Transverse colon (tissue), 4 donors: ENCODE results near the gene ADIPOR2. TPM values are rescaled to one million over a fixed set of nuclear protein-coding genes. Genes with fewer than 3 reads are reported as not detected.

ENCODE experiments used
- DNase-seq: peaks from one replicate; pipeline ENCODE4 v3.0.0-alpha.2; 2019
- H3K27ac ChIP-seq, 4 donors: fragments of 200-600 bp; sonication (generic); 2 replicates each; pipeline ENCODE4 v1.5.1; 2016 to 2018; ENCODE audit warnings: inconsistent platforms in 4 of 4
- H3K27me3 ChIP-seq: fragments of 200-600 bp; sonication (generic); 2 replicates; pipeline ENCODE4 v1.5.1; 2017; ENCODE audit warnings: inconsistent platforms
- H3K36me3 ChIP-seq, 4 donors: fragments of 200-600 bp; sonication (generic); 2 replicates each; pipeline ENCODE4 v1.5.1; 2017 to 2019; ENCODE audit warnings: inconsistent platforms in 4 of 4
- H3K4me1 ChIP-seq, 4 donors: fragments of 200-600 bp; sonication (generic); 2 replicates each; pipeline ENCODE4 v1.5.1; 2017 to 2020; ENCODE audit warnings: inconsistent platforms in 4 of 4
- H3K4me3 ChIP-seq, 4 donors: fragments of 200-600 bp; sonication (generic); 1 replicate in 1 of 4; 2 replicates in 3 of 4; pipeline versions ENCODE4 v1.5.1 to v1.6.1; 2017 to 2019; ENCODE audit warnings: inconsistent platforms in 4 of 4
- H3K9me3 ChIP-seq, 2 donors: fragments of 200-600 bp; sonication (generic); 2 replicates each; pipeline ENCODE4 v1.5.1; 2017 to 2019; ENCODE audit warnings: inconsistent platforms in 2 of 2
- EP300 ChIP-seq: sonication (generic); formaldehyde crosslinking; IDR thresholded peaks from one replicate; pipeline ENCODE4 v1.6.1; 2017; ENCODE audit warnings: antibody characterized with exemption, low read depth
- POLR2A ChIP-seq: fragments of 450-650 bp; IDR thresholded peaks from one replicate; pipeline ENCODE4 v1.6.1; 2016; ENCODE audit warnings: antibody characterized with exemption, mild to moderate bottlenecking, moderate library complexity
- POLR2AphosphoS5 ChIP-seq, 3 donors: sonication (generic); formaldehyde crosslinking; IDR thresholded peaks; one replicate each; pipeline ENCODE4 v1.6.1; 2016; ENCODE audit warnings: antibody characterized with exemption in 3 of 3
- WGBS, 2 donors: methylation state at CpG; one replicate each; pipeline ENCODE4 v1.1.5; 2018; ENCODE audit warnings: low coverage in 1 of 2; 5-methylcytosine and 5-hydroxymethylcytosine counted together
- in situ Hi-C, 4 donors: fragments of 200-750 bp; cut with MboI; loops; one replicate each; pipeline versions ENCODE4 v1.15.0 to v1.15.1; 2017; ENCODE audit warnings: low sequenced_read_pairs in 3 of 4, low pct_ligation_motif_present in 1 of 4, low pct_unique_long_range_greater_than_20kb in 1 of 4
- intact Hi-C: fragments of 100-400 bp; cut with DNase I; formaldehyde crosslinking; loops from one replicate; pipeline ENCODE4 v1.15.1; 2023; ENCODE audit warnings: low total_unique reads
- total RNA-seq, 4 donors: library from RNA; depleted of rRNA; stranded (reverse); fragments of >200 nt; gene quantifications; one replicate each; pipeline ENCODE4 v1.1.0, GENCODE V29; 2016
- TF ChIP-seq, protein P1 (sequence below), 5 experiments: fragments of 200-600 bp in 3 of 5; fragments of 450-650 bp in 2 of 5; sonication (generic) in 3 of 5; IDR thresholded peaks; 1 replicate in 2 of 5; 2 replicates in 3 of 5; pipeline ENCODE4 v1.5.1; 2016 to 2017; ENCODE audit warnings: antibody characterized with exemption in 5 of 5, inconsistent platforms in 3 of 5, mild to moderate bottlenecking in 2 of 5, moderate library complexity in 1 of 5

ADIPOR2 gene
- total RNA-seq, 4 donors from 2014 or later = 27.9 to 74.2 (median 52.1) TPM

DNA sequence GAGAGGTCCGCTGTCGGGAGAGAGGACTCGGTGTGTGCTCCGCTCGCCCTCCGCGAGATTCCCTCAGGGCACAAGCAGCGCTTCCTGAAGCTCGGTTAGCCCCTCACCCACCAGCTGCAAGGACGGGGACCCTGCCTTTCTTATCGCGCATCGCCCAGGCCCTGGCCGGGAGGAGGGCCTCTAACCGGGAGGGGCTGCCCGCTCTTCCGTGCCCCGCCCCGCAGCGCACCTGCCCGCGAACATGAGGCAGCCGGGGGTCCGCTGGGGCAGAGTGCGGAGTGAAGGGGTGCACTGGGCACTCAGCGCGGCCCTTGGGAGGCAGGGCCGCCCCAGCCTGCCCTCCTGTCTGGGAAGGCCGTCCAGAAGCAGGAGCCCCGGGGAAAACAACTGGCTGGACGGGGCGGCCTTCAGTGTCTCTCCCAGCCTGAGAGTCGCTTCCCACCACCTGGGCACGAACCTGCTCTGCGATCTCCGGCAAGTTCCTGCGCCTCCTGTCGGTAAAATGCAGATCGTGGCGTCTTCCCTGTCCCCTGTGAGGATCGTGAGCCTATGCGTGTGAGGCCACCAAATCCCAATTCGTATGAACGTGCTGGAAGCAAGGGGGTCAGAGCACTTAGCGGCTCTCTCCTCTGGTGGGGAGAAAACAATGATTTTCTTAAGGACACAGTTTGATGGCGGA, 28.0 kb upstream of the ADIPOR2 start:
- Histone ChIP-seq H3K27ac (peak overlapping the region; percentile 86 to 91 (median 89)), H3K36me3 (no peaks in the 10 kb centered on the region), H3K4me3 (peak overlapping the region in 3 of 4 donors; percentile 13 to 40 (median 34)), H3K4me1 (peaks cover 12 to 61% (median 30%) of the 10 kb centered on the region in 4 donors), H3K27me3 (no peaks in the 10 kb centered on the region), H3K9me3 (no peaks in the 10 kb centered on the region)
- DNase-seq = peak; percentile 86
- WGBS, 2 donors = 26% methylated on average over 43 of the region's 46 CpGs; no CpG with 5 or more reads in 1 of the 2 donors
- in situ Hi-C loops (loop anchor here in 1 of 4 donors (10.0 kb wide), 1 partner anchor 272 kb away; no protein-coding TSS in a partner anchor), intact Hi-C loops (loop anchor here (2.0 kb wide), 1 partner anchor 282 kb away; no protein-coding TSS in a partner anchor)
- peak; percentile 55 for TF ChIP-seq POLR2A
- no peak for TF ChIP-seq EP300
- peak in 1 of 3 donors; percentile 38 for TF ChIP-seq POLR2AphosphoS5 (IDR thresholded peaks at IDR 0.05)
- TF ChIP-seq, protein P1, sequence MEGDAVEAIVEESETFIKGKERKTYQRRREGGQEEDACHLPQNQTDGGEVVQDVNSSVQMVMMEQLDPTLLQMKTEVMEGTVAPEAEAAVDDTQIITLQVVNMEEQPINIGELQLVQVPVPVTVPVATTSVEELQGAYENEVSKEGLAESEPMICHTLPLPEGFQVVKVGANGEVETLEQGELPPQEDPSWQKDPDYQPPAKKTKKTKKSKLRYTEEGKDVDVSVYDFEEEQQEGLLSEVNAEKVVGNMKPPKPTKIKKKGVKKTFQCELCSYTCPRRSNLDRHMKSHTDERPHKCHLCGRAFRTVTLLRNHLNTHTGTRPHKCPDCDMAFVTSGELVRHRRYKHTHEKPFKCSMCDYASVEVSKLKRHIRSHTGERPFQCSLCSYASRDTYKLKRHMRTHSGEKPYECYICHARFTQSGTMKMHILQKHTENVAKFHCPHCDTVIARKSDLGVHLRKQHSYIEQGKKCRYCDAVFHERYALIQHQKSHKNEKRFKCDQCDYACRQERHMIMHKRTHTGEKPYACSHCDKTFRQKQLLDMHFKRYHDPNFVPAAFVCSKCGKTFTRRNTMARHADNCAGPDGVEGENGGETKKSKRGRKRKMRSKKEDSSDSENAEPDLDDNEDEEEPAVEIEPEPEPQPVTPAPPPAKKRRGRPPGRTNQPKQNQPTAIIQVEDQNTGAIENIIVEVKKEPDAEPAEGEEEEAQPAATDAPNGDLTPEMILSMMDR (IDR thresholded peaks at IDR 0.05) = peak; percentile 44 to 82 (median 56)

DNA sequence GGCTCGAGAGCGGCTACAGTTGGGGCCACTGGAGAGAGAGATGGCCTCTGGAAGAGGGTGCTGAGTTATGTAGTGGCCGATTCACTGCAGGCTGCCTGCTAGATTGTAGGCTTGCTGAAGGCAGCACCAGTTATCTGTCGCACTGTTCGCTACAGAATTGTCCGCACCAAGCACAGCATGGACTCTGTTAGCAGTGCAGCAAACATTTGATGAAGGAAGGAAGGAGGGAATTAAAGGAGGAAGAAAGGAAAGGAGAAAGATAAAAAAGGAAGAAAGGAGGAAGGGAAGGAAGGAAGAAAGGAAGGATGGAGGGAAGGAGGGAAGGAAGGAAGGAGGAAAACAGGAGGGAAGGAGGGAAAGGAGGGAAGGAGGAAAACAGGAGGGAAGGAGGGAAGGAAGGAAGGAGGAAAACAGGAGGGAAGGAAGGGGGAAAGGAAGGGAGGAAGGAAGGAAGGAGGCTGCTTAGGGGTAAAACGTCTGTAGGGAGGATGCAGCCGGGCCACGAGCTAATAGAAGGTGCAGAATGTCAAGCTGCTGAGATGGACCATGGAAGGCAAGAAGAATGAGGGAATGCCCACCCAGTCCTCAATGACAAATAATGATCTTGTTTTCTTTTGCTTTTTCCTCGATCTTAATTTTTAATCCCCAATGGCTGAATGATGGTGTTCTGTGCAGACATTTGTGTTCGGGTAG, 27.3 kb upstream of the ADIPOR2 start:
- no peak for TF ChIP-seq POLR2A
- no peak for TF ChIP-seq POLR2AphosphoS5 (IDR thresholded peaks at IDR 0.05)
- no peak for TF ChIP-seq EP300
- TF ChIP-seq, protein P1 (IDR thresholded peaks at IDR 0.05) = no peak
- Histone ChIP-seq H3K36me3 (no peaks in the 10 kb centered on the region), H3K4me1 (peaks cover 12 to 64% (median 33%) of the 10 kb centered on the region in 4 donors), H3K27me3 (no peaks in the 10 kb centered on the region), H3K27ac (peak overlapping the region; percentile 86 to 91 (median 89)), H3K4me3 (no peak overlapping the region), H3K9me3 (no peaks in the 10 kb centered on the region)
- WGBS, 2 donors = 87 to 89% methylated on average over 6 to 11 of the region's 11 CpGs
- in situ Hi-C loops (loop anchor here in 1 of 4 donors (10.0 kb wide), 1 partner anchor 271 kb away; no protein-coding TSS in a partner anchor), intact Hi-C loops (loop anchor here (2.0 kb wide), 1 partner anchor 281 kb away; no protein-coding TSS in a partner anchor)
- no peak for DNase-seq

DNA sequence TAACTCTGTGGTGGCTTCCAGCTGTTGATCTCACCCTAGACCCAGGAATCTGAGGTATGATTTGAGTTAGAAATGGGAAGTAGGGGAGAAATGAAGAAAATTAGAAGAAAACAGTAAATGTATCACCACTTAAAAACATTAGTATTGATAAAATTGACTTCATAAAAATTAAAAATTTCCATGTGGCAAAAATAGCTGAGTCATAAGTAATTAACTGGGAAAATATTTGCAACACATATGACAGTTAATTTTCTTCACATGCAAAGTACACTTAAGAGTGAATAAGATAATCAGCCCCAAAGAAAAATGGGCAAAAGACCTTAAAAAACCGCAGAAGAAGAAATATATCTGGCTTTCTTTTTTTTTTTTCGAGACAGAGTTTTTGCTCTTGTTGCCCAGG, 25.5 kb upstream of the ADIPOR2 start:
- peaks cover 18 to 73% (median 42%) of the 10 kb centered on the region in 4 donors for H3K4me1 ChIP-seq
- intact Hi-C loops (no loop called here), in situ Hi-C loops (loop anchor here in 1 of 4 donors (10.0 kb wide), 1 partner anchor 269 kb away; no protein-coding TSS in a partner anchor)
- DNase-seq = no peak
- H3K27ac ChIP-seq = peak overlapping the region; percentile 49 to 92 (median 72)
- no peak overlapping the region for H3K4me3 ChIP-seq
- H3K27me3 ChIP-seq = no peaks in the 10 kb centered on the region
- no peak for TF ChIP-seq POLR2AphosphoS5 (IDR thresholded peaks at IDR 0.05)
- TF ChIP-seq, protein P1 (IDR thresholded peaks at IDR 0.05) = no peak
- no peak for TF ChIP-seq EP300
- TF ChIP-seq POLR2A = no peak
- H3K9me3 ChIP-seq = no peaks in the 10 kb centered on the region
- WGBS, 2 donors = 86 to 89% methylated on average over 2 of the region's 2 CpGs
- no peaks in the 10 kb centered on the region for H3K36me3 ChIP-seq

DNA sequence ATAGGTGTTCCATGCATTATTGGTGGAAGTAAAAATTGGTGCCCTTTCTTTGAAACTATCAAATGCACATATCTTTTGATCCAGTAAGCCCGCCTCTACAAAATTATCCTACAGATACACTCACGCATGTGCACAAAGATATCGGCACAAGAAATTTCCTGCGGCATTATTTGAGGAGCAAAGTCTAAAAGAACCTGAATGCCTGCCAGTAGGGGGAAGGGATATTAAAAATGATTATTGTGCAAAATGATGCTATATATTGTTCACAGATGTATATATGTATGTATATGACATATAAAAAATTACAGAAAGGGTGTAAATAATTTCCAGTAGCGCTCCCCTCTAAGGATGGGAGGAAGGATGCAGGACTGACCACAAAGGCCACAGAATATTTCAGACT, 24.7 kb upstream of the ADIPOR2 start:
- no peak for DNase-seq
- in situ Hi-C loops = loop anchor here in 1 of 4 donors (10.0 kb wide), 1 partner anchor 269 kb away; no protein-coding TSS in a partner anchor
- H3K27ac ChIP-seq = peak overlapping the region; percentile 82 to 93 (median 89)

More for the DNA sequence above, 24.7 kb upstream of the ADIPOR2 start:
- intact Hi-C loops = no loop called here
- H3K27me3 ChIP-seq = no peaks in the 10 kb centered on the region
- H3K4me1 ChIP-seq = peaks cover 13 to 68% (median 44%) of the 10 kb centered on the region in 4 donors
- H3K4me3 ChIP-seq = peak overlapping the region in 1 of 4 donors; percentile 9
- H3K9me3 ChIP-seq = no peaks in the 10 kb centered on the region
- TF ChIP-seq, protein P1 (IDR thresholded peaks at IDR 0.05) = peak in 1 of 5 experiments; percentile 51
- TF ChIP-seq POLR2AphosphoS5 (IDR thresholded peaks at IDR 0.05) = no peak
- no peak for TF ChIP-seq POLR2A
- no peak for TF ChIP-seq EP300
- 39 to 52% methylated on average over 5 of the region's 5 CpGs for WGBS, 2 donors
- H3K36me3 ChIP-seq = no peaks in the 10 kb centered on the region
